Stimulated activated effector memory CD8-positive, alpha-beta T cell treated with anti-CD3 and anti-CD28 coated beads, Interleukin-12 subunit alpha, Interleukin-12 subunit beta, amount 100 ng/mL, for 72 hours (primary cell): ENCODE results near the gene ZC3HAV1L.
"Not testable (repeated sequence)": the region's sequence is repeated elsewhere in the genome, so short reads cannot be mapped to it uniquely, and the experiment has no call there.

Source experiments
- ATAC-seq: fragments of 150-1000 bp; cut with Tn5 transposase; 2 replicates; pipeline ENCODE4 v1.10.0; 2021
- DNase-seq, 2 donors: peaks; one replicate each; pipeline ENCODE4 v3.0.0; 2021 to 2022; ENCODE audit warnings: low spot score in 2 of 2
- H3K27ac Mint-ChIP-seq: one replicate; pipeline ENCODE4 v1.8.0; 2022; ENCODE audit warnings: mild to moderate bottlenecking, mixed read lengths
- H3K36me3 Mint-ChIP-seq: one replicate; pipeline ENCODE4 v1.8.0; 2022; ENCODE audit warnings: mild to moderate bottlenecking, mixed read lengths
- H3K4me1 Mint-ChIP-seq: one replicate; pipeline ENCODE4 v1.8.0; 2022; ENCODE audit warnings: mixed read lengths
- H3K4me3 Mint-ChIP-seq: one replicate; pipeline ENCODE4 v1.8.0; 2022; ENCODE audit warnings: mild to moderate bottlenecking, mixed read lengths
- H3K9me3 Mint-ChIP-seq: one replicate; pipeline ENCODE4 v1.8.0; 2022; ENCODE audit warnings: mixed read lengths

Gene ZC3HAV1L

DNA sequence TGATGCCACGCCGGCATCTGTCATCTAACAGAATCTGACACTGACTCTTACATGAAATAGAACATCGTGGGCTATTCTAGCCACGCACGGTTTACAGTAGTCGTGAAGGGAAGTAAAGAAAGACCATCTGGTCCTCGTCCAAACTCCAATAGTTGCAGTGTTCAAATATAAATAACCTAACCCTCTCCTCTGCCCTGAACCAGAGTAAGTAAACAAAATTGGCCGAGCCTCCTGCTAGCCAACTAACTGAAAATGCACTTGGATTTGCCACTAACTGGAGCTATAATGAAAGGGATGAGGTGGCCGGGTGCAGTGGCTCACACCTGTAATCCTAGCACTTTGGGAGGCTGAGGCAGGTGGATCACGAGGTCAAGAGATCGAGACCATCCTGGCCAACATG is 29.5 kb upstream of the ZC3HAV1L start:
- peak overlapping the region; percentile 83 for H3K27ac Mint-ChIP-seq

DNA sequence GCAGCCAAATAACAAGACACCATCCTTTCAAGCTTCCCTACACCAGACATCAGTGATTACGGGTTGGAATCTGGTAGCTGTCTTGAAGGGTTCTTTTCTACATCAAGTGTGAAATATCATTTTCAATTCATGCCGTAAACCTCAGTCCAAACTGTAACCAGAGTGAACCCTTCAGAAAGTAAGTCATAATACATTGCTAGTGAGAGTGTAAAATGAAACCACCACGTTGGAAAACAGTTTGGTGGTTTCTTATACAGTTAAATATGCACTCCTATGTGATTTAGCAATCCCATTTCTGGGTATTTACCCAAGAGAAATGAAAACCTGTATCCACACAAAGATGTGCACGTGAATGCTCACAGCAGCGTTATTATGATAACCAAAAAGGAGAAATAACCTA is 25.6 kb upstream of the ZC3HAV1L start:
- Mint-ChIP-seq H3K4me1 (peaks cover 51% of the 10 kb centered on the region), H3K27ac (peak overlapping the region; percentile 84), H3K4me3 (no peak overlapping the region), H3K9me3 (no peaks in the 10 kb centered on the region), H3K36me3 (peaks cover 100% of the 10 kb centered on the region)
- peak; percentile 69 for ATAC-seq
- DNase-seq = no peak

More for the DNA sequence above, 29.5 kb upstream of the ZC3HAV1L start:
- DNase-seq (no peak), ATAC-seq (no peak)
- H3K4me3 Mint-ChIP-seq = no peak overlapping the region
- H3K4me1 Mint-ChIP-seq = peaks cover 54% of the 10 kb centered on the region
- no peaks in the 10 kb centered on the region for H3K9me3 Mint-ChIP-seq
- peaks cover 100% of the 10 kb centered on the region for H3K36me3 Mint-ChIP-seq

DNA sequence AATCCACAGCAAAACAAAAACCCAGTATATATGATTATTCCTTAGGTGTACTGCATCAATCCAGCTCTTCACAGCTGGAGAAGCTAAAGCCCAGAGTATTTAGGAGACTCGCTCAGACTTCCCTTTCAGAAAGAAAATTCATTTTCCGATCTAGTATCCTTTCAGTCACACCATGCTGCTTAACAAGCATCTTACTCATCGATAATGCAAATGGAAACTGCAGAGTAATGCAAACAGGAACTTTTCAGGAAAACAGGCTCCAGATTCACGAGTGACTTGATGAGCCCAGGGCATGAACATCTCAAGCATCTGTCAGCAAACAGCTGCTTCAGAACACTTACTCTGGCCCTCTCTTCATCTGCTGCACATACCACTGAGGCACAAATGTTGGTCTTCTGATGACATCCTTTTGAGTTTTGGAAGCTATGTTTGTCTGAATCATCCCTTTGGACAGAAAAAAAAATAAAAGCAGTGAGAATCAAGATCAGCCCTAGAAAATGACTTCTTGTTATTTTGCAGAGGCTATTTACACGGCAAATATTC is 24.9 kb upstream of the ZC3HAV1L start:
- H3K27ac Mint-ChIP-seq = peak overlapping the region; percentile 84

DNA sequence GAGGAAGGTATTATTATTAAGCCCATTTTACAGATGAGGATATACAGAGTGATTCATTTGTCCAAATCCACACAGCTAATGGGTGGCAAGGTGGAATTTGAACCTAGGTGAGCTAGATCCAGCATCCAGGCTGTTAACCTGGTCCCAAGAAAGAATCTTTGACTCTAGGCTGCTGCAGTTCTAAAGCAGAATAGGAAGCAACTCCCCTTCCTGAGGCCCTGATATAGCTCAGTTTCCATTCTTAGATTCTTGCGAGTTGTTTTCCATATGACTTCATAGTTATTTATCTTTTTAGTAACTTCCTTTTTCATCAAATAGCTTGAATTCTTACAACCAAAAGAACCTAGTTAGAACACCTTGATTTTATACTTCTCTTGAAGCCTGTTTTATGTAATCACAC is 24.1 kb upstream of the ZC3HAV1L start:
- H3K4me1 Mint-ChIP-seq = peaks cover 42% of the 10 kb centered on the region
- H3K27ac Mint-ChIP-seq = peak overlapping the region; percentile 84
- H3K9me3 Mint-ChIP-seq = no peaks in the 10 kb centered on the region
- ATAC-seq (no peak), DNase-seq (no peak)
- H3K36me3 Mint-ChIP-seq = peaks cover 100% of the 10 kb centered on the region
- H3K4me3 Mint-ChIP-seq = peak overlapping the region; percentile 4

More for the DNA sequence above, 24.9 kb upstream of the ZC3HAV1L start:
- peak overlapping the region; percentile 4 for H3K4me3 Mint-ChIP-seq
- H3K36me3 Mint-ChIP-seq = peaks cover 100% of the 10 kb centered on the region
- no peak for ATAC-seq
- DNase-seq = no peak
- no peaks in the 10 kb centered on the region for H3K9me3 Mint-ChIP-seq
- H3K4me1 Mint-ChIP-seq = peaks cover 47% of the 10 kb centered on the region

DNA sequence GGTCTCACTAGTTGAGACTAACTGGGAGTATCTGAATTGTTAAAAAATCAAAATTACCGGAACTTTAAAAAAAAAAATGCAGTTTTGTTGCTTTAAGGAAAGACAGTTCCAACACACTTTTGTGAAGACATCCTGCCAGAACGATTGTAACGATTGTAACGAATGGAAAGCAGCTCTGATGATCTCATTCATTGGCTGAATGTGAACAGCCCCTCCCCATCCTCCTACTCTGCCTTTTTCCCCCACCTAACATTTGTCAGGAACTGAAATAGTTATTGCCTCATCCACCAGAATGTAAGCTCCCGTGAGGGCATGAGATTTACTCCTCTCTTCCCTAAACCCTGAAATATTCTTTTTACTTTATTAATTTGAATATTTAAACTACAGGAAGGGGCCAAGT is 23.1 kb upstream of the ZC3HAV1L start:
- Mint-ChIP-seq H3K4me3 (no peak overlapping the region), H3K27ac (peak overlapping the region; percentile 11), H3K4me1 (peaks cover 42% of the 10 kb centered on the region), H3K36me3 (peaks cover 100% of the 10 kb centered on the region), H3K9me3 (no peaks in the 10 kb centered on the region)
- DNase-seq (no peak), ATAC-seq (no peak)

GRCh38 chr7:139055674-139056073 is 19.8 kb upstream of the ZC3HAV1L start:
- no peak for DNase-seq
- Mint-ChIP-seq H3K4me1 (peaks cover 16% of the 10 kb centered on the region), H3K27ac (peak overlapping the region; percentile 70), H3K9me3 (no peaks in the 10 kb centered on the region), H3K4me3 (no peak overlapping the region), H3K36me3 (peaks cover 100% of the 10 kb centered on the region)
- ATAC-seq = peak; percentile 34

DNA sequence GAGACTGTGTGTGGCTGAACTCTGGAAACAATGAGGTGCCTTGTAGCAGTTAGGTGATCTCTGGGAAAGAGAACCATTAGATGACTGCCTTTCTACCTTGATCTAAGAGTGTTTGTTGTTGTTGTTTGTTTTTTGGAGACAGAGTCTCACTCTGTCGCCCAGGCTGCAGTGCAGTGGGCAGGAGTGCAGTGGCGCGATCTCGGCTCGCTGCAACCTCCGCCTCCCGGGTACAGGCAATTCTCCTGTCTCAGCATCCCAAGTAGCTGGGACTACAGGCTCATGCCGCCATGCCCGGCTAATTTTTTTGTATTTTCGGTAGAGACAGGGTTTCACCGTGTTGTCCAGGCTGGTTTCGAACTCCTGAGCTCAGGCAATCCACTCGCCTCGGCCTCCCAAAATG is 18.8 kb upstream of the ZC3HAV1L start:
- H3K9me3 Mint-ChIP-seq, H3K4me3 Mint-ChIP-seq, DNase-seq, H3K4me1 Mint-ChIP-seq, ATAC-seq: not testable (repeated sequence)
- Mint-ChIP-seq H3K27ac (peak overlapping the region; percentile 26), H3K36me3 (peaks cover 100% of the 10 kb centered on the region)

DNA sequence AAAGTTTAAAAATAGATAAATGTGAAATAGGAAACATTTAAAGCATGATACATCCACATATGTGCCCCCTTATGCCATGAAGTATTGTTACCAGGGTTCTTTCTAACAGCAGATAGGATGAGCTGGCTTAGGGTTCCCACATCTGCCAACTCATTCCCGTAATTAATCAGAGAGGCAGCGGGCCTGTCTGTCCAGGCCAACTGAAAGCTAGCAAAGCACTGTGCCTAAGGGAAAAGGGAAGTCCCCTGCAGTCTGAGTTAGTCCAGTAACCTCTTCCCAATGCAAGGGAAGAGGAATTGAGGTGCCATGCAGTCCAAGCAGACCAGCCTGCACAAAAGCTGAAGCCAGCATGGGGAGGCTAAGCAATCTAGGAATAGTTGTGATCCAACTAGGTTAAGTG is 18.3 kb upstream of the ZC3HAV1L start:
- Mint-ChIP-seq H3K27ac (peak overlapping the region; percentile 26), H3K36me3 (peaks cover 100% of the 10 kb centered on the region), H3K9me3 (no peaks in the 10 kb centered on the region), H3K4me1 (peaks cover 15% of the 10 kb centered on the region), H3K4me3 (no peak overlapping the region)
- ATAC-seq = peak; percentile 67
- DNase-seq = no peak

GRCh38 chr7:139051655-139052054 is 15.8 kb upstream of the ZC3HAV1L start:
- no peak overlapping the region for H3K4me3 Mint-ChIP-seq
- peaks cover 100% of the 10 kb centered on the region for H3K36me3 Mint-ChIP-seq
- DNase-seq (no peak), ATAC-seq (no peak)
- no peak overlapping the region for H3K27ac Mint-ChIP-seq
- H3K4me1 Mint-ChIP-seq = peaks cover 30% of the 10 kb centered on the region
- H3K9me3 Mint-ChIP-seq = no peaks in the 10 kb centered on the region

GRCh38 chr7:139049936-139050335 is 14.1 kb upstream of the ZC3HAV1L start:
- Mint-ChIP-seq H3K9me3 (no peaks in the 10 kb centered on the region), H3K4me1 (peaks cover 43% of the 10 kb centered on the region), H3K27ac (peak overlapping the region; percentile 60), H3K36me3 (peaks cover 100% of the 10 kb centered on the region), H3K4me3 (no peak overlapping the region)
- DNase-seq (no peak), ATAC-seq (no peak)

DNA sequence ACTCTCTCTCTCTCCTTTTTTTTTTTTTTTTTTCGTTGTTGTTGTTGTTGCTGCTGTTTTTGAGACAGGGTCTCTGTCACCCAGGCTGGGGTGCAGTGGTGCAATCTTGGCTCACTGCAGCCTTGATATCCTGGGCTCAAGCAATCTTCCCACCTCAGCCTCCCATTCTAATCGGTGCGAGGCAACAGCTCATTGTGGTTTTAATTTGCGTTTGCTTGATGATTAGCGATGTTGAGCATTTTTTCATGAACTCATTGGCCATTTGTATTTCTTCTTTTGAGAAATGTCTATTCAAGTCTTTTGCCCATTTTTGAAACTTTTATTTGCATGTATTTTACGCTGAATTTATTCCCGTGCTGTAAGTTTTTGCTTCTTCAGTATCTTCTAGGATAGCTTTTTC is 13.3 kb upstream of the ZC3HAV1L start:
- Mint-ChIP-seq H3K27ac (peak overlapping the region; percentile 60), H3K4me1 (peaks cover 44% of the 10 kb centered on the region), H3K36me3 (peaks cover 96% of the 10 kb centered on the region), H3K4me3 (no peak overlapping the region), H3K9me3 (no peaks in the 10 kb centered on the region)
- DNase-seq = no peak
- no peak for ATAC-seq

GRCh38 chr7:139047970-139048369 is 12.1 kb upstream of the ZC3HAV1L start:
- peaks cover 94% of the 10 kb centered on the region for H3K36me3 Mint-ChIP-seq

GRCh38 chr7:139046143-139046542 is 10.3 kb upstream of the ZC3HAV1L start:
- no peak overlapping the region for H3K27ac Mint-ChIP-seq
- peaks cover 64% of the 10 kb centered on the region for H3K4me1 Mint-ChIP-seq
- H3K4me3 Mint-ChIP-seq = peak overlapping the region; percentile 11

More at GRCh38 chr7:139047970-139048369, 12.1 kb upstream of the ZC3HAV1L start:
- Mint-ChIP-seq H3K4me1 (peaks cover 54% of the 10 kb centered on the region), H3K27ac (peak overlapping the region; percentile 60), H3K4me3 (no peak overlapping the region), H3K9me3 (no peaks in the 10 kb centered on the region)
- ATAC-seq (peak; percentile 97), DNase-seq (peak in 1 of 2 donors; percentile 59)

GRCh38 chr7:139044813-139045794 is 9.3 kb upstream of the ZC3HAV1L start:
- peak overlapping the region; percentile 54 for H3K27ac Mint-ChIP-seq
- DNase-seq = no peak
- peak overlapping the region; percentile 11 for H3K4me3 Mint-ChIP-seq
- H3K4me1 Mint-ChIP-seq = peaks cover 73% of the 10 kb centered on the region
- H3K36me3 Mint-ChIP-seq = peaks cover 73% of the 10 kb centered on the region
- ATAC-seq = peak; percentile 36
- H3K9me3 Mint-ChIP-seq = no peaks in the 10 kb centered on the region

More at GRCh38 chr7:139046143-139046542, 10.3 kb upstream of the ZC3HAV1L start:
- ATAC-seq (no peak), DNase-seq (no peak)
- H3K36me3 Mint-ChIP-seq = peaks cover 83% of the 10 kb centered on the region
- H3K9me3 Mint-ChIP-seq = no peaks in the 10 kb centered on the region

DNA sequence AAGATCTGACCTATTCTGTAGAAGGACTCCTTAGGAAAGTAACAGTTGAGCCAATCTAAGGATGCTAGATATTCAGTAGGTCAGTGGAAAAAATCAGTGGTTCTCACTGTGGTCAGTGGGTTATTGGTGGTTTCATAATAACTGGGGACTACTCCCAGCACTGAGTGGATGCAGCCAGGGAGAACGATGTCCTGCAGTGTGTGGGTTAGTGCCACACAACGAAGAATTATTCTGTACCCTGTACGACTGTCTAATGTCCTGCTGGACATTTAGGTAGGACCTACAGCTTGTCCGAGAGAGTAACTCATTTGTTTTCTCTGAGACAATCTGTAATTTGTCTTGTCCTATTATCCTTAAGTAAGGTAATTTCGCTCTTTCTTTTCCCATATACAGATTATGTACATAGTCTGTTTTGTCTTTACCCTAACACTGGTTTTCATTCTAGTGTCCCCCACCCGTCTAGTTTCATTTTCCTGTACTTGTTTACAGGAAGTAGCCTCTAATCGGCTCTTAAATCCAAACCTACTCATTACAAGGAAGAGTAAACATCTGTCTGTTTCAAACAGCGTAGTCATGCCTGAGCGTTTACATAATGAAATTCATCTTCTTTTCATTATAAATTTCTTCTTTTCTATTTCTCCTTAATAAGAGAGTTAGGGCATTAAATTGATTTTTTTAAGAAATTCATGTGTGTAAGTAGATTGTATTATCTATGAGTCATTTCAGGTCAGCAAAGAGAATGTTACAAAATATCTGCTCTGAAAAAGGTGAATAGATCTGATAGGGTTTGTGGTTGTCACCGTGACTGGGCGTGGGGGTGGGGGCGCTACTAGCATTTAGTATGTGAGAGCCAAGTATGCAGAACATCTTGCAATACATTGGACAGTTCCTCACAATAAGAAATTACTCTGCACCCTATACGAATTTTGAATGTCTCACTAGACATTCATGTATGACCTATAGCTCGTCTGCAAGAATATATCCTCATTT is 8.3 kb upstream of the ZC3HAV1L start:
- peak overlapping the region; percentile 54 for H3K27ac Mint-ChIP-seq
- peaks cover 66% of the 10 kb centered on the region for H3K4me1 Mint-ChIP-seq
- H3K36me3 Mint-ChIP-seq = peaks cover 63% of the 10 kb centered on the region
- no peaks in the 10 kb centered on the region for H3K9me3 Mint-ChIP-seq
- peak; percentile 22 to 69 for DNase-seq
- peak; percentile 78 for ATAC-seq
- H3K4me3 Mint-ChIP-seq = peak overlapping the region; percentile 11
